ENCODE measurements around the gene OR1I1. TPM values are rescaled to one million over a fixed set of nuclear protein-coding genes. Genes with fewer than 3 reads are reported as not detected.

Gene OR1I1
- total RNA-seq, 1 experiment from 2014 or later = not detected

DNA sequence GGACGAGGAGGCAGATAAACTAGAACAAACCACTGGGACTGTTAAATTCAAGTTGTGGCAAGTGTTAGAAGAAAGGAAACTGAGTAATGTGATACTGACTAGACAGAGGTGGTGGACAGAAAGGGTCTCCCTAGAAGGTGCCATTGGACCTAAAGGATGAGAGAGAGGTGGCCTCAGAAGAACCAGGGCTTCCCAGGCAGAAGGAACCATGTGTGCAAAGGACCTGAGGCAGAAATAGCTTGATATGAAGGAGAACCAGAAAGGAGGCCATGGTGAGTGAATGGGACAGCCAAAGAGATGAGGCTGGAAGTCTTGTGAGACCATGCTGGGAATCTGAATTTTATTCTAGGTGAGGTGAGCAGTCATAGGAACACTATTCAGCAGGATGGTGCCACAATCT lies 22.4 kb downstream of the OR1I1 start:
- Mint-ChIP-seq H3K4me3 (no peak overlapping the region), H3K9me3 (peaks cover 22 to 28% of the 10 kb centered on the region in 2 experiments)

More for the DNA sequence above, 22.4 kb downstream of the OR1I1 start:
- H3K23me2 ChIP-seq (ENCODE audit: insufficient read length, low read depth, low read length, poor library complexity, severe bottlenecking) = peaks cover 10% of the 10 kb centered on the region
- H3K4ac ChIP-seq (ENCODE audit: low read depth, low read length) = no peak overlapping the region
- no peak overlapping the region for H3K4me2 ChIP-seq (ENCODE audit: insufficient read depth, insufficient read length, low read length)
- H2BK15ac ChIP-seq (ENCODE audit: low read depth, low read length) = no peak overlapping the region
- H3K23ac ChIP-seq (ENCODE audit: insufficient read length, low read depth, low read length) = no peak overlapping the region
- H2BK12ac ChIP-seq (ENCODE audit: insufficient read length, low read depth, low read length) = no peak overlapping the region
- no peak overlapping the region for H2AK5ac ChIP-seq (ENCODE audit: insufficient read length, low read length)
- no peak overlapping the region for H3K14ac ChIP-seq (ENCODE audit: insufficient read depth, low read length)
- H3K27ac ChIP-seq (ENCODE audit: insufficient read length, low read depth, low read length) = no peak overlapping the region
- TF ChIP-seq, protein P1, sequence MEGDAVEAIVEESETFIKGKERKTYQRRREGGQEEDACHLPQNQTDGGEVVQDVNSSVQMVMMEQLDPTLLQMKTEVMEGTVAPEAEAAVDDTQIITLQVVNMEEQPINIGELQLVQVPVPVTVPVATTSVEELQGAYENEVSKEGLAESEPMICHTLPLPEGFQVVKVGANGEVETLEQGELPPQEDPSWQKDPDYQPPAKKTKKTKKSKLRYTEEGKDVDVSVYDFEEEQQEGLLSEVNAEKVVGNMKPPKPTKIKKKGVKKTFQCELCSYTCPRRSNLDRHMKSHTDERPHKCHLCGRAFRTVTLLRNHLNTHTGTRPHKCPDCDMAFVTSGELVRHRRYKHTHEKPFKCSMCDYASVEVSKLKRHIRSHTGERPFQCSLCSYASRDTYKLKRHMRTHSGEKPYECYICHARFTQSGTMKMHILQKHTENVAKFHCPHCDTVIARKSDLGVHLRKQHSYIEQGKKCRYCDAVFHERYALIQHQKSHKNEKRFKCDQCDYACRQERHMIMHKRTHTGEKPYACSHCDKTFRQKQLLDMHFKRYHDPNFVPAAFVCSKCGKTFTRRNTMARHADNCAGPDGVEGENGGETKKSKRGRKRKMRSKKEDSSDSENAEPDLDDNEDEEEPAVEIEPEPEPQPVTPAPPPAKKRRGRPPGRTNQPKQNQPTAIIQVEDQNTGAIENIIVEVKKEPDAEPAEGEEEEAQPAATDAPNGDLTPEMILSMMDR (conservative IDR thresholded peaks at IDR 0.05) = no peak
- DNase-seq = no peak
- Mint-ChIP-seq H3K4me1 (peaks cover 15 to 17% of the 10 kb centered on the region in 2 experiments), H3K36me3 (ENCODE audit: insufficient read depth in 1 of 3, low read depth in 3 of 3) (peaks cover 5 to 13% (median 12%) of the 10 kb centered on the region in 3 experiments; a peak in 5 of 7 replicates), H3K27me3 (ENCODE audit: low read depth) (peaks cover 1% of the 10 kb centered on the region; the same call in 1 of the 2 replicates), H3K27ac (no peak overlapping the region; a peak in 1 of 7 replicates)
- no CpG with 5 or more reads among the region's 1 CpG for WGBS (ENCODE audit: extremely low coverage, insufficient read length, low lambda C conversion rate)
- H3K27me3 ChIP-seq (ENCODE audit: insufficient read depth, low read length) = no peaks in the 10 kb centered on the region
- H3K9me3 ChIP-seq (ENCODE audit: control insufficient read depth, low read depth, low read length) = no peaks in the 10 kb centered on the region
- H3K79me1 ChIP-seq (ENCODE audit: insufficient read depth, low read depth, low read length, poor library complexity, severe bottlenecking) = no peaks in the 10 kb centered on the region
- no peak overlapping the region for H3K56ac ChIP-seq (ENCODE audit: insufficient read length, low read depth, low read length)
- H2BK120ac ChIP-seq (ENCODE audit: low read depth, low read length, poor library complexity, severe bottlenecking) = no peak overlapping the region
- H2BK5ac ChIP-seq (ENCODE audit: insufficient read length, low read length) = no peak overlapping the region
- H3K18ac ChIP-seq (ENCODE audit: insufficient read length, low read depth, low read length) = no peak overlapping the region
- H3K4me1 ChIP-seq (ENCODE audit: insufficient read depth, low read length) = no peaks in the 10 kb centered on the region; the same call in 1 of the 2 replicates
- H2BK20ac ChIP-seq (ENCODE audit: low read depth, low read length, poor library complexity, severe bottlenecking) = no peak overlapping the region
- H3K79me2 ChIP-seq (ENCODE audit: insufficient read depth, low read length) = no peaks in the 10 kb centered on the region
- no peaks in the 10 kb centered on the region for H4K20me1 ChIP-seq (ENCODE audit: control insufficient read depth, insufficient read depth, insufficient read length)
- no peak overlapping the region for H3K9ac ChIP-seq (ENCODE audit: extremely low read depth, insufficient read length, low read length)
- no peak overlapping the region for H2AFZ ChIP-seq (ENCODE audit: low read length)
- H4K8ac ChIP-seq (replicated peaks; ENCODE audit: insufficient read length, low read depth, low read length) = no peak overlapping the region
- no peak overlapping the region for H4K91ac ChIP-seq (ENCODE audit: insufficient read length, low read depth, low read length)
- no peak overlapping the region for H3T11ph ChIP-seq (ENCODE audit: low read length)
- H4K5ac ChIP-seq (ENCODE audit: insufficient read length, low read depth, low read length) = no peak overlapping the region
